Panc1 (cell line): Measurements from ENCODE around the gene SETD5. TPM values are rescaled to one million over a fixed set of nuclear protein-coding genes. Genes with fewer than 3 reads are reported as not detected.

Source experiments
- ATAC-seq: fragments of 200-7000 bp; cut with Tn5 transposase; 2 replicates; pipeline ENCODE4 v1.9.1; 2020; ENCODE audit warnings: mild to moderate bottlenecking, moderate library complexity
- BruUV-seq: library from RNA; stranded (reverse); fragments of 400-500 nt; replicated peaks from 2 replicates; lab custom pipeline; 2021; lab: Mats Ljungman, UMichigan
- CTCF ChIA-PET: fragments of 300-600 bp; sonication (Branson Sonifier 250); formaldehyde crosslinking; loops from one replicate; lab custom pipeline; 2022; ENCODE audit warnings: antibody characterized with exemption; lab: Charles Lee
- POLR2A ChIA-PET: fragments of 300-600 bp; sonication (Branson Sonifier 250); formaldehyde crosslinking; loops from one replicate; lab custom pipeline; 2022; ENCODE audit warnings: antibody characterized with exemption; lab: Charles Lee
- DNase-seq: peaks from one replicate; pipeline ENCODE4 v3.0.0-alpha.2; 2010; ENCODE audit warnings: low read depth, low spot score
- H3K27ac ChIP-seq: 2 replicates; pipeline ENCODE4 v1.5.1; 2011; ENCODE audit warnings: mild to moderate bottlenecking, low read length, inconsistent platforms
- H3K27me3 ChIP-seq: fragments of 200-500 bp; sonication (Bioruptor generic); 2 replicates; pipeline ENCODE4 v1.6.0; 2014; ENCODE audit warnings: low read length, inconsistent platforms; ENCODE audit not compliant: control insufficient read depth, insufficient read depth
- H3K36me3 ChIP-seq: fragments of 200-500 bp; sonication (Bioruptor generic); 2 replicates; pipeline ENCODE4 v1.5.1; 2014; ENCODE audit warnings: inconsistent platforms, mild to moderate bottlenecking, low read length, moderate library complexity; ENCODE audit not compliant: control insufficient read depth, insufficient read depth
- H3K4me1 ChIP-seq: 2 replicates; pipeline ENCODE4 v1.5.1; 2011; ENCODE audit warnings: inconsistent platforms, mild to moderate bottlenecking, low read length, moderate library complexity; ENCODE audit not compliant: control insufficient read depth, insufficient read depth
- H3K4me3 ChIP-seq, 2 experiments: 2 replicates each; pipeline ENCODE4 v1.5.1; 2011 to 2012; ENCODE audit warnings: low read depth in 2 of 2, low read length in 2 of 2, mild to moderate bottlenecking in 2 of 2, inconsistent platforms in 1 of 2, moderate library complexity in 1 of 2
- H3K9me3 ChIP-seq: fragments of 200-500 bp; sonication (Bioruptor generic); 2 replicates; pipeline ENCODE4 v1.5.1; 2014; ENCODE audit warnings: low read depth, mild to moderate bottlenecking, inconsistent platforms, low read length, moderate library complexity; ENCODE audit not compliant: control insufficient read depth, insufficient read depth
- CTCF ChIP-seq: fragments of 450-650 bp; IDR thresholded peaks from 2 replicates; pipeline ENCODE4 v1.5.1; 2017; ENCODE audit warnings: mild to moderate bottlenecking
- POLR2AphosphoS5 ChIP-seq: IDR thresholded peaks from 2 replicates; pipeline ENCODE4 v1.6.1; 2012; ENCODE audit warnings: mild to moderate bottlenecking, low read depth, low read length, moderate library complexity
- REST ChIP-seq, 2 experiments: IDR thresholded peaks; 2 replicates each; pipeline ENCODE4 v1.6.1; 2011 to 2012; ENCODE audit warnings: low read depth in 2 of 2, control low read depth in 1 of 2, low read length in 1 of 2, mild to moderate bottlenecking in 1 of 2, moderate library complexity in 1 of 2; ENCODE audit not compliant: insufficient read depth in 1 of 2
- TCF7L2 ChIP-seq: IDR thresholded peaks from 2 replicates; pipeline ENCODE4 v1.6.1; 2011; ENCODE audit warnings: mild to moderate bottlenecking, low read depth, low read length, inconsistent platforms
- in situ Hi-C: cut with HindIII; loops from 2 replicates; pipeline ENCODE4 v1.10.0; 2016; ENCODE audit warnings: low sequenced_read_pairs, low pct_unique_long_range_greater_than_20kb
- intact Hi-C: fragments of 100-400 bp; cut with micrococcal nuclease; formaldehyde crosslinking; loops from one replicate; pipeline ENCODE4 v1.10.0; 2022; ENCODE audit not compliant: unreplicated experiment
- total RNA-seq: library from RNA; stranded (reverse); gene quantifications from one replicate; pipeline ENCODE4 v1.2.1, GENCODE V29; 2021; ENCODE audit not compliant: unreplicated experiment

The SETD5 gene
- total RNA-seq, 1 experiment from 2014 or later = 69.4 TPM

- Histone ChIP-seq H3K27me3 (no peaks in the 10 kb centered on the region), H3K9me3 (no peaks in the 10 kb centered on the region), H3K4me1 (peaks cover 7% of the 10 kb centered on the region; the same call in 1 of the 2 replicates), H3K4me3 (no peak overlapping the region), H3K27ac (no peak overlapping the region), H3K36me3 (peaks cover 58% of the 10 kb centered on the region)
- CTCF ChIA-PET = no interaction called here
- ATAC-seq (no peak), DNase-seq (no peak)
- TF ChIP-seq TCF7L2 = no peak
- intact Hi-C loops (no loop called here), in situ Hi-C loops (no loop called here)
- no TSS peak for BruUV-seq
- POLR2A ChIA-PET = no interaction called here
Measured at GRCh38 chr3:9388562-9389272, 8.7 kb upstream of the SETD5 start.

GRCh38 chr3:9390265-9390888, 7.0 kb upstream of the SETD5 start:
- no peaks in the 10 kb centered on the region for H3K27me3 ChIP-seq
- DNase-seq (no peak), ATAC-seq (no peak)
- in situ Hi-C loops (no loop called here), intact Hi-C loops (no loop called here)
- POLR2A ChIA-PET = interaction anchor here (0.5 kb wide), 1 partner anchor 386 kb away, joined by 4 read pairs; no protein-coding TSS in a partner anchor
- H3K4me1 ChIP-seq = peaks cover 17% of the 10 kb centered on the region; the same call in 1 of the 2 replicates
- H3K36me3 ChIP-seq = peaks cover 54% of the 10 kb centered on the region
- H3K4me3 ChIP-seq = no peak overlapping the region
- CTCF ChIA-PET = no interaction called here
- TF ChIP-seq REST (IDR thresholded peaks at IDR 0.05; ENCODE audit: insufficient read depth in 1 of 2, low read depth in 2 of 2, low read length in 1 of 2) = no peak
- BruUV-seq = no TSS peak
- no peak overlapping the region for H3K27ac ChIP-seq
- no peaks in the 10 kb centered on the region for H3K9me3 ChIP-seq

- no peak overlapping the region for H3K27ac ChIP-seq
- intact Hi-C loops = no loop called here
- H3K4me1 ChIP-seq = peaks cover 18% of the 10 kb centered on the region; the same call in 1 of the 2 replicates
- TF ChIP-seq POLR2AphosphoS5 (no peak), CTCF (no peak), REST (IDR thresholded peaks at IDR 0.05; ENCODE audit: insufficient read depth in 1 of 2, low read depth in 2 of 2, low read length in 1 of 2) (no peak)
- no TSS peak for BruUV-seq
- ChIA-PET CTCF (no interaction called here), POLR2A (no interaction called here)
- in situ Hi-C loops = no loop called here
- DNase-seq = no peak
- H3K4me3 ChIP-seq = no peak overlapping the region
- ATAC-seq = no peak
- H3K27me3 ChIP-seq = no peaks in the 10 kb centered on the region
- H3K9me3 ChIP-seq = no peaks in the 10 kb centered on the region
- H3K36me3 ChIP-seq = peaks cover 54% of the 10 kb centered on the region
Measured at GRCh38 chr3:9392041-9392440, 5.4 kb upstream of the SETD5 start.
